Body of pancreas (tissue), 4 donors: Measurements from ENCODE around the gene TMEM154. TPM values are rescaled to one million over a fixed set of nuclear protein-coding genes. Genes with fewer than 3 reads are reported as not detected.

Source experiments
- ATAC-seq: fragments of 150-250 bp; one replicate; pipeline ENCODE4 v1.9.1; 2016
- DNase-seq, 4 donors: peaks; one replicate each; pipeline ENCODE4 v3.0.0-alpha.2; 2019
- H3K27ac ChIP-seq, 4 donors: fragments of 200-600 bp; sonication (generic); 1 replicate in 3 of 4; 2 replicates in 1 of 4; pipeline versions ENCODE4 v1.5.1 to v1.6.1; 2016 to 2019; ENCODE audit warnings: mild to moderate bottlenecking in 1 of 4, mixed read lengths in 1 of 4, moderate library complexity in 1 of 4
- H3K27me3 ChIP-seq, 2 donors: fragments of 200-600 bp; sonication (generic); one replicate each; pipeline ENCODE4 v1.6.0; 2016; ENCODE audit warnings: mild to moderate bottlenecking in 1 of 2
- H3K36me3 ChIP-seq, 2 donors: fragments of 200-600 bp; sonication (generic); replicated peaks in 1 of 2; 2 replicates each; pipeline ENCODE4 v1.5.1; 2016; ENCODE audit warnings: low read depth in 2 of 2; ENCODE audit not compliant: insufficient read depth in 1 of 2
- H3K4me1 ChIP-seq: fragments of 200-600 bp; sonication (generic); one replicate; pipeline ENCODE4 v1.6.0; 2016
- H3K4me3 ChIP-seq, 2 donors: fragments of 200-600 bp; sonication (generic); 1 replicate in 1 of 2; 2 replicates in 1 of 2; pipeline ENCODE4 v1.5.1; 2016 to 2019
- H3K9me3 ChIP-seq, 3 donors: fragments of 200-600 bp; sonication (generic); 1 replicate in 2 of 3; 2 replicates in 1 of 3; pipeline ENCODE4 v1.5.1; 2016
- POLR2A ChIP-seq, 3 donors: fragments of 450-650 bp; IDR thresholded peaks; one replicate each; pipeline ENCODE4 v1.6.1; 2016; ENCODE audit warnings: antibody characterized with exemption in 3 of 3, mild to moderate bottlenecking in 2 of 3
- WGBS, 2 donors: methylation state at CpG; one replicate each; pipeline ENCODE4 v1.1.5; 2017; 5-methylcytosine and 5-hydroxymethylcytosine counted together
- intact Hi-C: fragments of 100-400 bp; cut with DNase I; formaldehyde crosslinking; loops from one replicate; pipeline ENCODE4 v1.15.1; 2023
- total RNA-seq, 2 donors: library from RNA; depleted of rRNA; stranded (reverse); fragments of >200 nt; gene quantifications; one replicate each; pipeline ENCODE4 v1.1.0, GENCODE V29; 2016
- TF ChIP-seq, protein P1 (sequence below), 7 experiments: fragments of 450-650 bp in 4 of 7; fragments of 200-600 bp in 3 of 7; sonication (generic) in 3 of 7; IDR thresholded peaks; one replicate each; pipeline ENCODE4 v1.5.1; 2016 to 2019; ENCODE audit warnings: antibody characterized with exemption in 7 of 7

The TMEM154 gene
- total RNA-seq, 2 donors from 2014 or later, result under 0.01 to 0.52 TPM

DNA sequence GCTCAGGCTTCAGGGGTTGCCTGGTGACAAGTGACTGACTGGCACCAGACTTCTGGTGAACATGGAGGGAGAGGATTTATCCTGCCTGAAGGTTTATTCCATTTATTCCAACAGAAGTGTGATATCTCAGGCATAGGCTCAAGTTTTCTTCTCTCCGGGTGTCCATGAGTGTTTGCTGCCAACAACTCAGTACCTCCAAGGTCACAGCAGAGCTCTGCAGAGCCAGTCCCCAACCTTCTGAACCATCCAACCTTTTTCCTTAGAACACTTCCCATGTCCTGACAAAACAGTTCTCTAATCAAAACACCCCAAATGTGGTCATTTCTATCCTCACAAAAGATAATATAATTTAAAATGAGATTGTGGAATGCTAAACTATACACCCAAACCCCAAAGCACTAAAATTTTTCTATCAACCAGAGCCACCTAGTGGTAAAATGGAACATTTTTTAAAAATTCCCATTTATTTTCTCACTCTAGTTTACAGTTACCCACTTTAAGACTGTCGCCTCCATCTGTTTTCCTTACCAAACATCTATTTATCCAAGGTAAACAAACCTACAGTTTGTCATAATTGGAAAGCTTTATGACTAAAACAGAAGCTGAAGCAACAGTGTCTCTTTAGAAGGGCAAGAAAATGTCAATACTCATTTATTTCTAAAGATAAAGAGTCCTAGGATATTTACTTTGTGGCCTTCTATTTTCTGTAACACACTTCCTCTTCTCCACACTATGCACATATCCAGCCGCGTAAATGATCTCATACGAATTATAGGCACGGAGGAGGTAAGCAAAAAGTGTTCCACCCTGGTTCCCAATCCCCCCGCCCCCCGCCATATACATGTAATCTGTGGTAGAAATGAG lies 39.5 kb downstream of the TMEM154 start:
- Histone ChIP-seq H3K4me1 (peaks cover 5% of the 10 kb centered on the region), H3K27me3 (no peaks in the 10 kb centered on the region), H3K36me3 (no peaks in the 10 kb centered on the region), H3K9me3 (no peaks in the 10 kb centered on the region), H3K27ac (no peak overlapping the region), H3K4me3 (no peak overlapping the region)
- ATAC-seq (no peak), DNase-seq (peak in 3 of 4 donors; percentile 29 to 52 (median 46))
- intact Hi-C loops, result loop anchor here (10.0 kb wide), 1 partner anchor 135 kb away; no protein-coding TSS in a partner anchor
- 20 to 25% methylated on average over 8 of the region's 8 CpGs for WGBS, 2 donors
- no peak for TF ChIP-seq POLR2A (IDR thresholded peaks at IDR 0.05)
- TF ChIP-seq, protein P1, sequence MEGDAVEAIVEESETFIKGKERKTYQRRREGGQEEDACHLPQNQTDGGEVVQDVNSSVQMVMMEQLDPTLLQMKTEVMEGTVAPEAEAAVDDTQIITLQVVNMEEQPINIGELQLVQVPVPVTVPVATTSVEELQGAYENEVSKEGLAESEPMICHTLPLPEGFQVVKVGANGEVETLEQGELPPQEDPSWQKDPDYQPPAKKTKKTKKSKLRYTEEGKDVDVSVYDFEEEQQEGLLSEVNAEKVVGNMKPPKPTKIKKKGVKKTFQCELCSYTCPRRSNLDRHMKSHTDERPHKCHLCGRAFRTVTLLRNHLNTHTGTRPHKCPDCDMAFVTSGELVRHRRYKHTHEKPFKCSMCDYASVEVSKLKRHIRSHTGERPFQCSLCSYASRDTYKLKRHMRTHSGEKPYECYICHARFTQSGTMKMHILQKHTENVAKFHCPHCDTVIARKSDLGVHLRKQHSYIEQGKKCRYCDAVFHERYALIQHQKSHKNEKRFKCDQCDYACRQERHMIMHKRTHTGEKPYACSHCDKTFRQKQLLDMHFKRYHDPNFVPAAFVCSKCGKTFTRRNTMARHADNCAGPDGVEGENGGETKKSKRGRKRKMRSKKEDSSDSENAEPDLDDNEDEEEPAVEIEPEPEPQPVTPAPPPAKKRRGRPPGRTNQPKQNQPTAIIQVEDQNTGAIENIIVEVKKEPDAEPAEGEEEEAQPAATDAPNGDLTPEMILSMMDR (IDR thresholded peaks at IDR 0.05), result peak; percentile 37 to 71 (median 52)

DNA sequence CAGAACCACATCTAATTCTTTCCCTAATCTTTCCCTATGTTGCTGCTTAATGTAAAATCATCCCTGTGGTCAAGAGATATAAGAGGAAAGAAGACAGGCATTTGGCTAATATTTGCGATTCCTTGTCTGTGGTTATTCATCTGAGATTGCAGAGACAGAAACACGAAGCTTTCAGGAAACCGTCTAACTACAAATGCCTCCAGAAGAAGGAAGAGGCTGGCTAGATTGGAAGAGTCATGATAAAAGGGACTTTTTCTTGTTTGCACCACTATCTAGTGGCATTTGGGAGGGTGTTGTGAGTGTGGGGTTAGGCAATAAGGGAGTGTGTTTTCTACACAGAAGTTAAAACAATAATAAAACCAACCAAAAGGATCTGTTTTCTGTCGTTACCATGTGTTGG lies 43.9 kb downstream of the TMEM154 start:
- intact Hi-C loops, result no loop called here
- ATAC-seq, result no peak
- Histone ChIP-seq H3K27ac (no peak overlapping the region), H3K27me3 (no peaks in the 10 kb centered on the region), H3K9me3 (no peaks in the 10 kb centered on the region), H3K36me3 (no peaks in the 10 kb centered on the region), H3K4me1 (peaks cover 5% of the 10 kb centered on the region), H3K4me3 (no peak overlapping the region)
- DNase-seq, result no peak
- TF ChIP-seq POLR2A (IDR thresholded peaks at IDR 0.05), result no peak
- WGBS, 2 donors, result 53 to 59% methylated on average over 4 of the region's 4 CpGs

DNA sequence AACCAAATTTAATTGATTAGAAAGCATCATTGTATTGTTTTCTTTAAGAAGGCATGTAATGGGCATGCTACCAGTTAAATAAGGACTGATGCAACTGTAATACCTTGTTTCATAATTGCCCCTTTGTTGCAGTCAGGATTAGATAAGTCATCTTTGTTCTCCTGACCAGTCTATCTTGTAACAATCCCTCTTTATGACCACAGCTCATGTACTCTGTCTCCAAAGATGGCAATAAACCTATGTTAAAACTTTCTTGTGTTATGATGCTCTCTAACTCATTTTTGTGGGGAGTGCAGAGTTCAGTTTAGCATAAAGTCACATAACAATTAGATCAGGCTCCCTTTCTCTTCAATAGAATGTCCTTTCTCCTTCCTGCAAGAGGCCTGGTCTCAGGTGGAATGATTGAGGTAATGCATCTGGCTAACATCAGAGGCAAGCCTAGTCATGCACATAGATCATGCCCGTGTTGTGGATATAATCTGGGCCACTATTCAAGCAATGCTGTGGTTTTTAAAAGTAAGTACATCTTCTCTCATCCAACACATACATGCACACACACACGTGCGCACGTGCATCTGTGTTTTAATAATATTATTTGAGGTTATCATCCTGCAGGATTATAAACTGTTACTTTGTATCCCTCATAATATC lies 45.6 kb downstream of the TMEM154 start:
- ATAC-seq (no peak), DNase-seq (no peak)
- no peak for TF ChIP-seq POLR2A (IDR thresholded peaks at IDR 0.05)
- TF ChIP-seq, protein P1 (IDR thresholded peaks at IDR 0.05), result no peak
- H3K36me3 ChIP-seq, result no peaks in the 10 kb centered on the region
- H3K4me1 ChIP-seq, result no peaks in the 10 kb centered on the region
- H3K4me3 ChIP-seq, result no peak overlapping the region
- no peaks in the 10 kb centered on the region for H3K27me3 ChIP-seq
- 84 to 93% methylated on average over 4 of the region's 4 CpGs for WGBS, 2 donors
- no peaks in the 10 kb centered on the region for H3K9me3 ChIP-seq
- intact Hi-C loops, result no loop called here
- H3K27ac ChIP-seq, result no peak overlapping the region

DNA sequence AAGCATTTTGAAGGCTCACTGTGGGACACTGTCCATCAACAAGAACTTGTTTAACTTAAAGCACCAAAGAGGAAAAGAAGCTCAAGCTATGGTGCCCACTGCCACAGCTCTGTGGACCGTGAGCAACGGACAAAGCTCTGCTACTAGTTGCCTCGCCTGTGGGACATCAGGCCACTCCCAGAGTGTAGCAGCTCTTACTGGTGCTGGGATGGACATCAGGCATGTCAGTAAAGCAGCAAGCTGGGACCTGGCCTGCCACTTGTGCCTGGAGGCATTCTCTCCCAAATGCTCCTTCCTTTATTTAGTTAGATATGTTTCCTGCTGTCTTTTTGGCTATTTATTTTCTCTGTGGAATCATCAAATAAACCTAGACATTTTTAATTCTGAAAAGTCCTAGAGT lies 46.7 kb downstream of the TMEM154 start:
- Histone ChIP-seq H3K36me3 (no peaks in the 10 kb centered on the region), H3K27ac (no peak overlapping the region), H3K4me3 (no peak overlapping the region), H3K27me3 (no peaks in the 10 kb centered on the region), H3K9me3 (no peaks in the 10 kb centered on the region), H3K4me1 (no peaks in the 10 kb centered on the region)
- DNase-seq (no peak), ATAC-seq (no peak)
- TF ChIP-seq POLR2A (IDR thresholded peaks at IDR 0.05), result no peak
- TF ChIP-seq, protein P1 (IDR thresholded peaks at IDR 0.05), result no peak
- WGBS, 2 donors, result 38 to 54% methylated on average over 3 of the region's 3 CpGs
- intact Hi-C loops, result no loop called here

DNA sequence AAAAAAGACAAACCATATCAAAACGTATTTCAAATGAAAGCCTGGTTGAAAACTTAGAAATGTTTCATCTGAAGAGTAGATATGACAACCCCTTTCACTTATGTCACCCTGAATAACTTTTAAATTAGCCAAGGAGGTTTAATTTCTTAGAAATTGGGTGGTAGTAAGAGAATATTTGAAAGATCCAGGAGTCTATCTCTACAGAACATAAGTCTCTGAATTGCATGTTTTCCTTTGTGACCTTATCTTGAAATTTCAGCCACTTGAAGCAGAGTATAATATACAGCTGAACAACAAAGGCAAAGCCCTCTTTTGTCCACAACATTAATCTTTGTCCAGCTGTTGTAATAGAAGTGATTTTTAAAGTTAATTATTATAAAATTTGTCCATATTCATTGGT lies 49.5 kb downstream of the TMEM154 start:
- no peaks in the 10 kb centered on the region for H3K36me3 ChIP-seq
- ATAC-seq (no peak), DNase-seq (no peak)
- no peak overlapping the region for H3K4me3 ChIP-seq
- TF ChIP-seq, protein P1 (IDR thresholded peaks at IDR 0.05), result no peak
- TF ChIP-seq POLR2A (IDR thresholded peaks at IDR 0.05), result no peak
- H3K27ac ChIP-seq, result no peak overlapping the region
- no peaks in the 10 kb centered on the region for H3K9me3 ChIP-seq
- H3K27me3 ChIP-seq, result no peaks in the 10 kb centered on the region
- H3K4me1 ChIP-seq, result no peaks in the 10 kb centered on the region
- 30 to 48% methylated on average over 1 of the region's 1 CpG for WGBS, 2 donors
- intact Hi-C loops, result no loop called here
